CD4-positive, CD25-positive, alpha-beta regulatory T cell (primary cell): Measurements from ENCODE around the gene PPP1R12B. TPM values are rescaled to one million over a fixed set of nuclear protein-coding genes. Genes with fewer than 3 reads are reported as not detected.
A peak's percentile ranks its signal among the peaks of the same experiment; 100 is the strongest.
"Not testable (repeated sequence)": the region's sequence is repeated elsewhere in the genome, so short reads cannot be mapped to it uniquely, and the experiment has no call there.

Experiments
- ATAC-seq, 2 donors: fragments of 150-1000 bp; cut with Tn5 transposase; one replicate each; pipeline ENCODE4 v1.10.0; 2021; ENCODE audit warnings: low read depth in 2 of 2, moderate number of reproducible peaks in 2 of 2, moderate library complexity in 1 of 2
- DNase-seq, 3 donors: peaks; one replicate each; pipeline versions ENCODE4 v3.0.0 to v3.0.0-alpha.2; 2012 to 2022; ENCODE audit warnings: mixed read lengths in 1 of 3
- H3K27ac ChIP-seq: one replicate; pipeline ENCODE4 v1.7.0; 2013; ENCODE audit warnings: mild to moderate bottlenecking, low read length; ENCODE audit not compliant: insufficient read depth, poor library complexity, severe bottlenecking
- H3K27me3 ChIP-seq: one replicate; pipeline ENCODE4 v1.7.0; 2013; ENCODE audit warnings: low read length; ENCODE audit not compliant: control insufficient read depth, insufficient read depth
- H3K36me3 ChIP-seq: one replicate; pipeline ENCODE4 v1.7.0; 2013; ENCODE audit warnings: mild to moderate bottlenecking, low read length, moderate library complexity; ENCODE audit not compliant: control insufficient read depth, insufficient read depth
- H3K4me1 ChIP-seq: 2 replicates; pipeline ENCODE4 v1.7.0; 2013; ENCODE audit warnings: mild to moderate bottlenecking, low read length; ENCODE audit not compliant: insufficient read depth, control insufficient read depth, poor library complexity, severe bottlenecking
- H3K4me3 ChIP-seq: one replicate; pipeline ENCODE4 v1.7.0; 2013; ENCODE audit warnings: low read depth, mild to moderate bottlenecking, low read length, moderate library complexity
- H3K9me3 ChIP-seq, 2 experiments: 1 replicate in 1 of 2; 2 replicates in 1 of 2; pipeline ENCODE4 v1.7.0; 2013; ENCODE audit warnings: low read length in 2 of 2, mild to moderate bottlenecking in 1 of 2, moderate library complexity in 1 of 2; ENCODE audit not compliant: control insufficient read depth in 2 of 2
- H3K27ac Mint-ChIP-seq, 3 donors: one replicate each; pipeline ENCODE4 v1.8.0; 2020 to 2022; ENCODE audit warnings: mild to moderate bottlenecking in 3 of 3, mixed read lengths in 3 of 3, moderate library complexity in 2 of 3
- H3K27me3 Mint-ChIP-seq: one replicate; pipeline ENCODE4 v1.8.0; 2022; ENCODE audit warnings: mild to moderate bottlenecking, mixed read lengths
- H3K36me3 Mint-ChIP-seq: one replicate; pipeline ENCODE4 v1.8.0; 2020; ENCODE audit warnings: mixed read lengths
- H3K4me1 Mint-ChIP-seq, 4 donors: one replicate each; pipeline ENCODE4 v1.8.0; 2020 to 2022; ENCODE audit warnings: mixed read lengths in 4 of 4, mild to moderate bottlenecking in 1 of 4
- H3K4me3 Mint-ChIP-seq, 4 donors: one replicate each; pipeline ENCODE4 v1.8.0; 2020 to 2022; ENCODE audit warnings: mild to moderate bottlenecking in 4 of 4, mixed read lengths in 4 of 4, moderate library complexity in 3 of 4
- H3K9me3 Mint-ChIP-seq, 7 donors: one replicate each; pipeline ENCODE4 v1.8.0; 2020 to 2022; ENCODE audit warnings: mixed read lengths in 7 of 7, mild to moderate bottlenecking in 3 of 7, moderate library complexity in 2 of 7
- polyA plus RNA-seq, 4 donors: library from polyadenylated mRNA; unstranded; fragments of 300-500 nt; fragmentation: Illumina TruSeq; gene quantifications; one replicate each; pipeline ENCODE4 v1.2.3, GENCODE V29; 2021
- total RNA-seq: library from RNA; stranded (reverse); gene quantifications from one replicate; pipeline ENCODE4 v1.2.3, GENCODE V29; 2022

The PPP1R12B gene
- total and polyA plus RNA-seq, 5 donors from 2014 or later = 3.8 to 32.5 (median 4.2) TPM

GRCh38 chr1:202578565-202578964, 230.1 kb downstream of the PPP1R12B start:
- no peak for ATAC-seq
- H3K27me3 ChIP-seq = no peaks in the 10 kb centered on the region
- no peak overlapping the region for H3K4me3 ChIP-seq
- H3K27me3 Mint-ChIP-seq = no peaks in the 10 kb centered on the region
- H3K9me3 ChIP-seq = no peaks in the 10 kb centered on the region
- peaks cover 27% of the 10 kb centered on the region for H3K36me3 Mint-ChIP-seq
- no peak overlapping the region for H3K27ac Mint-ChIP-seq
- DNase-seq = no peak
- peaks cover 0 to 5% (median 0%) of the 10 kb centered on the region in 4 donors for H3K4me1 Mint-ChIP-seq
- H3K4me3 Mint-ChIP-seq = no peak overlapping the region
- H3K36me3 ChIP-seq = peaks cover 13% of the 10 kb centered on the region
- H3K4me1 ChIP-seq = no peaks in the 10 kb centered on the region
- no peak overlapping the region for H3K27ac ChIP-seq
- H3K9me3 Mint-ChIP-seq = no peaks in the 10 kb centered on the region

GRCh38 chr1:202579806-202580205, 231.3 kb downstream of the PPP1R12B start:
- no peaks in the 10 kb centered on the region for H3K27me3 Mint-ChIP-seq
- Histone ChIP-seq H3K27me3 (no peaks in the 10 kb centered on the region), H3K9me3 (no peaks in the 10 kb centered on the region), H3K36me3 (peaks cover 15% of the 10 kb centered on the region), H3K4me1 (no peaks in the 10 kb centered on the region), H3K27ac (no peak overlapping the region), H3K4me3 (no peak overlapping the region)
- DNase-seq (no peak), ATAC-seq (no peak)
- no peak overlapping the region for H3K27ac Mint-ChIP-seq
- no peaks in the 10 kb centered on the region for H3K9me3 Mint-ChIP-seq
- peaks cover 29% of the 10 kb centered on the region for H3K36me3 Mint-ChIP-seq
- H3K4me3 Mint-ChIP-seq = no peak overlapping the region
- peaks cover 0 to 5% (median 0%) of the 10 kb centered on the region in 4 donors for H3K4me1 Mint-ChIP-seq

GRCh38 chr1:202580619-202581018, 232.1 kb downstream of the PPP1R12B start:
- Mint-ChIP-seq H3K4me3 (no peak overlapping the region), H3K9me3 (no peaks in the 10 kb centered on the region), H3K27me3 (no peaks in the 10 kb centered on the region), H3K4me1 (peaks cover 0 to 5% (median 0%) of the 10 kb centered on the region in 4 donors), H3K27ac (peak overlapping the region in 1 of 3 donors; percentile 95), H3K36me3 (peaks cover 27% of the 10 kb centered on the region)
- Histone ChIP-seq H3K27ac (no peak overlapping the region), H3K9me3 (no peaks in the 10 kb centered on the region), H3K27me3 (no peaks in the 10 kb centered on the region), H3K4me1 (no peaks in the 10 kb centered on the region), H3K36me3 (peaks cover 13% of the 10 kb centered on the region), H3K4me3 (no peak overlapping the region)
- ATAC-seq = no peak
- DNase-seq = no peak

GRCh38 chr1:202582350-202582749, 233.9 kb downstream of the PPP1R12B start:
- not testable (repeated sequence) for H3K4me1 Mint-ChIP-seq, H3K4me1 ChIP-seq, DNase-seq, ATAC-seq, H3K4me3 Mint-ChIP-seq, H3K27ac ChIP-seq, H3K9me3 Mint-ChIP-seq, H3K4me3 ChIP-seq, H3K27ac Mint-ChIP-seq, H3K9me3 ChIP-seq, H3K27me3 Mint-ChIP-seq, H3K27me3 ChIP-seq
- peaks cover 13% of the 10 kb centered on the region for H3K36me3 ChIP-seq
- H3K36me3 Mint-ChIP-seq = peaks cover 33% of the 10 kb centered on the region

GRCh38 chr1:202584707-202585589, 236.4 kb downstream of the PPP1R12B start:
- no peak for DNase-seq
- H3K36me3 Mint-ChIP-seq = peaks cover 36% of the 10 kb centered on the region
- ATAC-seq = no peak
- H3K9me3 Mint-ChIP-seq = no peaks in the 10 kb centered on the region
- H3K36me3 ChIP-seq = peaks cover 13% of the 10 kb centered on the region
- no peak overlapping the region for H3K27ac Mint-ChIP-seq
- no peaks in the 10 kb centered on the region for H3K27me3 Mint-ChIP-seq
- no peaks in the 10 kb centered on the region for H3K9me3 ChIP-seq
- H3K4me1 ChIP-seq = no peaks in the 10 kb centered on the region
- no peak overlapping the region for H3K27ac ChIP-seq
- H3K4me3 Mint-ChIP-seq = no peak overlapping the region
- no peaks in the 10 kb centered on the region for H3K27me3 ChIP-seq
- H3K4me3 ChIP-seq = no peak overlapping the region
- no peaks in the 10 kb centered on the region for H3K4me1 Mint-ChIP-seq

GRCh38 chr1:202585590-202585933, 237.1 kb downstream of the PPP1R12B start:
- Histone ChIP-seq H3K9me3 (no peaks in the 10 kb centered on the region), H3K36me3 (peaks cover 13% of the 10 kb centered on the region), H3K27me3 (no peaks in the 10 kb centered on the region), H3K4me1 (no peaks in the 10 kb centered on the region), H3K4me3 (no peak overlapping the region), H3K27ac (no peak overlapping the region)
- H3K36me3 Mint-ChIP-seq = peaks cover 34% of the 10 kb centered on the region
- no peak overlapping the region for H3K27ac Mint-ChIP-seq
- no peak for ATAC-seq
- H3K4me3 Mint-ChIP-seq = no peak overlapping the region
- no peak for DNase-seq
- H3K9me3 Mint-ChIP-seq = no peaks in the 10 kb centered on the region
- no peaks in the 10 kb centered on the region for H3K27me3 Mint-ChIP-seq
- no peaks in the 10 kb centered on the region for H3K4me1 Mint-ChIP-seq

- Histone ChIP-seq H3K36me3 (peaks cover 7% of the 10 kb centered on the region), H3K27me3 (no peaks in the 10 kb centered on the region), H3K27ac (no peak overlapping the region), H3K9me3 (no peaks in the 10 kb centered on the region), H3K4me1 (no peaks in the 10 kb centered on the region), H3K4me3 (no peak overlapping the region)
- H3K9me3 Mint-ChIP-seq = no peaks in the 10 kb centered on the region
- no peaks in the 10 kb centered on the region for H3K27me3 Mint-ChIP-seq
- peaks cover 28% of the 10 kb centered on the region for H3K36me3 Mint-ChIP-seq
- H3K4me1 Mint-ChIP-seq = no peaks in the 10 kb centered on the region
- H3K27ac Mint-ChIP-seq = no peak overlapping the region
- ATAC-seq (no peak), DNase-seq (no peak)
- H3K4me3 Mint-ChIP-seq = no peak overlapping the region
Measured at GRCh38 chr1:202586018-202586821, 237.7 kb downstream of the PPP1R12B start.
